ENCODE results near the gene CLTA. TPM values are rescaled to one million over a fixed set of nuclear protein-coding genes. Genes with fewer than 3 reads are reported as not detected.

The CLTA gene
- total RNA-seq, 1 experiment from 2014 or later, result 146 TPM

DNA sequence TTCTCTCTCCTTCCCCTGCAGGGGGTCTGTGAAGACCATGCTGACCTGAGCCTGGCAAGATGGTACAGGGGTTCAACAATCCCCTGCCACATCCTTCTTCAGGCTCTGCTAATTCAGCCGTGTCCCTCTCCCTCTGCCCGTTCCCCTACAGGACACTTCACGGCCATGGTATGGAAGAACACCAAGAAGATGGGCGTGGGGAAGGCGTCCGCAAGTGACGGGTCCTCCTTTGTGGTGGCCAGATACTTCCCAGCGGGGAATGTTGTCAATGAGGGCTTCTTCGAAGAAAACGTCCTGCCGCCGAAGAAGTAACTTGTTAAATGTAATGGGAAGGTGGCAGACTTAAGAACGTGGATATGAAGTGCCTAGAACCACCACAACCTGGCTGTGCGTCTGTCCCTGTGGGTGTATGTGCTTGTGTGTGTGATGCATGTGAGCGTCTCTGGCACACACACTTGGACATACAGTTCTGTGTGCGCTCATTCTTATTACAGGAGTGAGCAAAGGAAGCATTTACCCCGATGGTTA is 28.4 kb upstream of the CLTA start:
- H3K27me3 ChIP-seq (ENCODE audit: insufficient read depth, low read depth), result no peaks in the 10 kb centered on the region
- H2AFZ ChIP-seq, result no peak overlapping the region
- H3K4me1 ChIP-seq (replicated peaks; ENCODE audit: insufficient read depth), result peaks cover 14% of the 10 kb centered on the region
- H3K36me3 ChIP-seq (ENCODE audit: low read depth), result no peaks in the 10 kb centered on the region
- H3K4me3 ChIP-seq, result no peak overlapping the region
- H3K9me3 ChIP-seq (ENCODE audit: insufficient read depth, low read depth), result no peaks in the 10 kb centered on the region
- TF ChIP-seq EZH2 (IDR thresholded peaks at IDR 0.05; ENCODE audit: low read depth), result no peak
- TF ChIP-seq, protein P1, sequence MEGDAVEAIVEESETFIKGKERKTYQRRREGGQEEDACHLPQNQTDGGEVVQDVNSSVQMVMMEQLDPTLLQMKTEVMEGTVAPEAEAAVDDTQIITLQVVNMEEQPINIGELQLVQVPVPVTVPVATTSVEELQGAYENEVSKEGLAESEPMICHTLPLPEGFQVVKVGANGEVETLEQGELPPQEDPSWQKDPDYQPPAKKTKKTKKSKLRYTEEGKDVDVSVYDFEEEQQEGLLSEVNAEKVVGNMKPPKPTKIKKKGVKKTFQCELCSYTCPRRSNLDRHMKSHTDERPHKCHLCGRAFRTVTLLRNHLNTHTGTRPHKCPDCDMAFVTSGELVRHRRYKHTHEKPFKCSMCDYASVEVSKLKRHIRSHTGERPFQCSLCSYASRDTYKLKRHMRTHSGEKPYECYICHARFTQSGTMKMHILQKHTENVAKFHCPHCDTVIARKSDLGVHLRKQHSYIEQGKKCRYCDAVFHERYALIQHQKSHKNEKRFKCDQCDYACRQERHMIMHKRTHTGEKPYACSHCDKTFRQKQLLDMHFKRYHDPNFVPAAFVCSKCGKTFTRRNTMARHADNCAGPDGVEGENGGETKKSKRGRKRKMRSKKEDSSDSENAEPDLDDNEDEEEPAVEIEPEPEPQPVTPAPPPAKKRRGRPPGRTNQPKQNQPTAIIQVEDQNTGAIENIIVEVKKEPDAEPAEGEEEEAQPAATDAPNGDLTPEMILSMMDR (conservative IDR thresholded peaks at IDR 0.05), result no peak
- H3F3A ChIP-seq (ENCODE audit: insufficient read depth, low read depth), result no peaks in the 10 kb centered on the region
- ChIA-PET POLR2A (ENCODE audit: unreplicated experiment) (no interaction called here), CTCF (no interaction called here)
- no peak overlapping the region for H3K4me2 ChIP-seq
- no peak overlapping the region for H3K27ac ChIP-seq
- no peaks in the 10 kb centered on the region for H3K9me2 ChIP-seq (ENCODE audit: insufficient read depth)
- intact Hi-C loops (cut with micrococcal nuclease; ENCODE audit: unreplicated experiment), result no loop called here
- no peaks in the 10 kb centered on the region for H3K79me2 ChIP-seq (ENCODE audit: low read depth)
- H4K20me1 ChIP-seq (ENCODE audit: insufficient read depth), result no peaks in the 10 kb centered on the region
- no peak for DNase-seq
- no TSS peak for BruUV-seq (replicated peaks)

DNA sequence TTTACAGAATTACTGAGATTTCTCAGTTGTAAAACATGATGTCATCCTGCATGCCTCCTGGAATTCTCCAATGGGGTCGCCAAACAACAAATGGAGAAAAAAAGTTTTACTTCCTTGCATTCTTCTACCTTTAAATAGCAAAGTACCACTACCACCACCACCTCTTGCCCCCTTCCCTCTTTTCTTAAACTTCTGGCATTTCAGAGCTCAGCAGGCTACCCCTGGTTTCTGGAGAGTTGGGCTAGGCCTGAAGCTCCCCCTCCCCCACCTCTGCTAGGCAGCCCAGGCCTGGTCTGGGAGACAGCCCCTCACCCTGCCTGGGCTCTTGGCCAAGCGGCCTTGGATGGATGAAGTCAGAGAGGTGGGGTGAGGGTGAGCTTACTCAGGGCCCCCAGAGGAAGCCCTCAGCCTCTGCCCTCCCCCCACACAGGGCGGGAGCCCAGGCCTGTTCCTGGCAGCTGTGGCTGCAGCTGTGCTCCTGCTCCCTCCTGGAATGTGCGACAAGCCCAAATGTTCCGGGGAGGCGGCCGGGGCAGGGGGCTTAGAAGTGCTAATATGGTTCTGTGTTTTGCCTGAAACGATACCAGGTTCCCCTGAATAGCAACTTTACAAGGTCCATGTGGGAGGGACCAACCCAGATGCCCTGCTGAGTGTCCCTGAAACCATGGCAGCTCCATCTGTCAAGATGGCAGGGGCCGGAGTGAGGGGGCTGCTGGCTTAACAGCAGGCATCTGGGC is 27.5 kb upstream of the CLTA start:
- no peaks in the 10 kb centered on the region for H3K9me3 ChIP-seq (ENCODE audit: insufficient read depth, low read depth)
- H3K4me2 ChIP-seq, result no peak overlapping the region
- ChIA-PET CTCF (interaction anchor here (0.6 kb wide), 1 partner anchor 338 kb away, joined by 3 read pairs; no protein-coding TSS in a partner anchor), POLR2A (ENCODE audit: unreplicated experiment) (no interaction called here)
- no peaks in the 10 kb centered on the region for H3K79me2 ChIP-seq (ENCODE audit: low read depth)
- H3K36me3 ChIP-seq (ENCODE audit: low read depth), result no peaks in the 10 kb centered on the region
- intact Hi-C loops (cut with micrococcal nuclease; ENCODE audit: unreplicated experiment), result no loop called here
- no peaks in the 10 kb centered on the region for H4K20me1 ChIP-seq (ENCODE audit: insufficient read depth)
- DNase-seq, result no peak
- H2AFZ ChIP-seq, result no peak overlapping the region
- H3K4me1 ChIP-seq (replicated peaks; ENCODE audit: insufficient read depth), result peaks cover 14% of the 10 kb centered on the region
- no peak overlapping the region for H3K4me3 ChIP-seq
- no peaks in the 10 kb centered on the region for H3F3A ChIP-seq (ENCODE audit: insufficient read depth, low read depth)
- no peak overlapping the region for H3K27ac ChIP-seq
- no peaks in the 10 kb centered on the region for H3K27me3 ChIP-seq (ENCODE audit: insufficient read depth, low read depth)
- BruUV-seq (replicated peaks), result no TSS peak
- no peaks in the 10 kb centered on the region for H3K9me2 ChIP-seq (ENCODE audit: insufficient read depth)
- TF ChIP-seq, protein P1 (conservative IDR thresholded peaks at IDR 0.05), result no peak
- TF ChIP-seq EZH2 (IDR thresholded peaks at IDR 0.05; ENCODE audit: low read depth), result no peak

DNA sequence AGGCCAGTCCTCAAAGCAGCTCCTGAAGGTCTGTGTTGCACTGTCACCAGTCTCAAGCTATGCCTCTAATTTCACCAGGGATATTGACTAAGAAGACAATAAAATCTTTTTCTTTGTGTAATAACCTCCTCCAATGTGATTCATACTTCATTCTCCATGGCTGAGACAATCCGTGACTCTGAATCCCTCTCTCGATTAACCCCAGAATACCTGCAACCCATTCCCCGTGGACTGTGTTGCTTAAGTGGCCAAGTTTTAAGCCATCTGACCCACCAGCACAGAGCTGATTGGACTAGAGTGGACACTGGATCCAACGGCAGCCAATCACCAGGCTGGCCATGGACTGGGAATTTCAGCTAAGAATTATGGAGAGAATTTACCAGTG is 26.9 kb upstream of the CLTA start:
- no peak for DNase-seq
- Histone ChIP-seq H3K4me2 (no peak overlapping the region), H4K20me1 (ENCODE audit: insufficient read depth) (no peaks in the 10 kb centered on the region), H3K36me3 (ENCODE audit: low read depth) (no peaks in the 10 kb centered on the region), H2AFZ (no peak overlapping the region), H3K9me3 (ENCODE audit: insufficient read depth, low read depth) (no peaks in the 10 kb centered on the region), H3K4me1 (replicated peaks; ENCODE audit: insufficient read depth) (peaks cover 14% of the 10 kb centered on the region), H3K9me2 (ENCODE audit: insufficient read depth) (no peaks in the 10 kb centered on the region), H3K27ac (no peak overlapping the region), H3K79me2 (ENCODE audit: low read depth) (no peaks in the 10 kb centered on the region), H3K4me3 (no peak overlapping the region), H3F3A (ENCODE audit: insufficient read depth, low read depth) (no peaks in the 10 kb centered on the region), H3K27me3 (ENCODE audit: insufficient read depth, low read depth) (no peaks in the 10 kb centered on the region)
- TF ChIP-seq, protein P1 (conservative IDR thresholded peaks at IDR 0.05), result no peak
- no peak for TF ChIP-seq EZH2 (IDR thresholded peaks at IDR 0.05; ENCODE audit: low read depth)
- POLR2A ChIA-PET (ENCODE audit: unreplicated experiment), result no interaction called here
- CTCF ChIA-PET, result interaction anchor here (0.6 kb wide), 1 partner anchor 337 kb away, joined by 3 read pairs; no protein-coding TSS in a partner anchor
- BruUV-seq (replicated peaks), result no TSS peak
- intact Hi-C loops (cut with micrococcal nuclease; ENCODE audit: unreplicated experiment), result no loop called here

Data from PC-9 (cell line).